ENCODE data around the gene PIK3CG.

The PIK3CG gene

GRCh38 chr7:106870528-106870927 is 5.4 kb downstream of the PIK3CG start:
- H3K36me3 ChIP-seq (ENCODE audit: control insufficient read depth in 5 of 5, insufficient read depth in 5 of 5, low read length in 5 of 5), result peaks cover 0 to 17% (median 0%) of the 10 kb centered on the region in 5 donors
- H3K4me3 ChIP-seq (ENCODE audit: low read depth in 1 of 5, low read length in 5 of 5), result no peak overlapping the region
- no peak overlapping the region for H3K9ac ChIP-seq (ENCODE audit: low read length in 5 of 5)
- peaks cover 0 to 9% (median 3%) of the 10 kb centered on the region in 5 donors for H3K4me1 ChIP-seq (ENCODE audit: control insufficient read depth in 5 of 5, insufficient read depth in 5 of 5, low read length in 5 of 5)
- peaks cover 0 to 7% (median 0%) of the 10 kb centered on the region in 5 donors for H3K9me3 ChIP-seq (ENCODE audit: control insufficient read depth in 5 of 5, low read length in 5 of 5)
- H3K27ac ChIP-seq (ENCODE audit: low read depth, low read length), result no peak overlapping the region
- H3K27me3 ChIP-seq (ENCODE audit: control insufficient read depth in 5 of 5, insufficient read depth in 4 of 5, low read length in 5 of 5), result no peaks in the 10 kb centered on the region

- Histone ChIP-seq H3K4me3 (ENCODE audit: low read depth in 1 of 5, low read length in 5 of 5) (no peak overlapping the region), H3K36me3 (ENCODE audit: control insufficient read depth in 5 of 5, insufficient read depth in 5 of 5, low read length in 5 of 5) (peaks cover 0 to 17% (median 0%) of the 10 kb centered on the region in 5 donors), H3K27ac (ENCODE audit: low read depth, low read length) (no peak overlapping the region), H3K27me3 (ENCODE audit: control insufficient read depth in 5 of 5, insufficient read depth in 4 of 5, low read length in 5 of 5) (no peaks in the 10 kb centered on the region), H3K9me3 (ENCODE audit: control insufficient read depth in 5 of 5, low read length in 5 of 5) (peaks cover 0 to 7% (median 0%) of the 10 kb centered on the region in 5 donors), H3K4me1 (ENCODE audit: control insufficient read depth in 5 of 5, insufficient read depth in 5 of 5, low read length in 5 of 5) (peaks cover 0 to 9% (median 2%) of the 10 kb centered on the region in 5 donors), H3K9ac (ENCODE audit: low read length in 5 of 5) (no peak overlapping the region)
Observed at GRCh38 chr7:106870983-106871410, 5.9 kb downstream of the PIK3CG start.

GRCh38 chr7:106871793-106872571 is 6.9 kb downstream of the PIK3CG start:
- H3K36me3 ChIP-seq (ENCODE audit: control insufficient read depth in 5 of 5, insufficient read depth in 5 of 5, low read length in 5 of 5), result peaks cover 0 to 17% (median 0%) of the 10 kb centered on the region in 5 donors
- H3K9me3 ChIP-seq (ENCODE audit: control insufficient read depth in 5 of 5, low read length in 5 of 5), result peaks cover 0 to 7% (median 0%) of the 10 kb centered on the region in 5 donors
- no peaks in the 10 kb centered on the region for H3K27me3 ChIP-seq (ENCODE audit: control insufficient read depth in 5 of 5, insufficient read depth in 4 of 5, low read length in 5 of 5)
- H3K4me3 ChIP-seq (ENCODE audit: low read depth in 1 of 5, low read length in 5 of 5), result no peak overlapping the region
- no peak overlapping the region for H3K27ac ChIP-seq (ENCODE audit: low read depth, low read length)
- peaks cover 0 to 9% (median 2%) of the 10 kb centered on the region in 5 donors for H3K4me1 ChIP-seq (ENCODE audit: control insufficient read depth in 5 of 5, insufficient read depth in 5 of 5, low read length in 5 of 5)
- H3K9ac ChIP-seq (ENCODE audit: low read length in 5 of 5), result no peak overlapping the region

DNA sequence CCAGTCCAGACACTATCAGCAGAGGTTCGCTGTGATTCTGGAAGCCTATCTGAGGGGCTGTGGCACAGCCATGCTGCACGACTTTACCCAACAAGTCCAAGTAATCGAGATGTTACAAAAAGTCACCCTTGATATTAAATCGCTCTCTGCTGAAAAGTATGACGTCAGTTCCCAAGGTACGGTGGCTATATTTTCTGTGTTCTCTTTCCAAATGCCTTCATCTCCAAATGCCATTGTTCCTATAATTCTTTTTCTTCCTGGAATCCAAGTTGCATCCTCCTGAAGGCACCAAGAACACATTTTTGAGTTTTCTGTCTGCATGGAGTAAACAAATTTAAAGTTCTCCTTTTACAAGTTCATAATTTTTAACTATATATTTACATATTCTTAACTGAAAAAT is 7.7 kb downstream of the PIK3CG start:
- H3K9me3 ChIP-seq (ENCODE audit: control insufficient read depth in 5 of 5, low read length in 5 of 5), result peaks cover 0 to 2% (median 0%) of the 10 kb centered on the region in 5 donors
- no peak overlapping the region for H3K27ac ChIP-seq (ENCODE audit: low read depth, low read length)
- peaks cover 0 to 5% (median 0%) of the 10 kb centered on the region in 5 donors for H3K4me1 ChIP-seq (ENCODE audit: control insufficient read depth in 5 of 5, insufficient read depth in 5 of 5, low read length in 5 of 5)
- H3K27me3 ChIP-seq (ENCODE audit: control insufficient read depth in 5 of 5, insufficient read depth in 4 of 5, low read length in 5 of 5), result no peaks in the 10 kb centered on the region
- H3K36me3 ChIP-seq (ENCODE audit: control insufficient read depth in 5 of 5, insufficient read depth in 5 of 5, low read length in 5 of 5), result peaks cover 0 to 16% (median 0%) of the 10 kb centered on the region in 5 donors
- no peak overlapping the region for H3K9ac ChIP-seq (ENCODE audit: low read length in 5 of 5)
- no peak overlapping the region for H3K4me3 ChIP-seq (ENCODE audit: low read depth in 1 of 5, low read length in 5 of 5)

DNA sequence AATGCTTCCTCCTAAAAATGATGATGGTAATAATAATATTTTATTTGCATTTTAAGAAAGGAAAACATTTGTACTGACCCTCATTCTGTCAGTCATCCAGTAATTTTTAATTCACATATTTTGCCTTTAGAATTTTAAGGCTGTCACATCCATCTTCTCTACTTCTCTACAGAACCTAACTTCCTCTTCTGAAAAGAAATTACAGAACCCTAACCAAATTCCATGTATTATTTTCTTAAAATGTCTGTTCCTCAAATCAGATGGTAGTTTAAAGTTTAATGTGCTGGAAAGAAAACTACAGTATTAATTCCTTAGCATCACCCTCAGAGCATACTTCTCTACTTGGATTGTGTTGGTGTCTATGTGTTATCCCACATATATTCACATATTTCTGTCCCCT is 9.0 kb downstream of the PIK3CG start:
- Histone ChIP-seq H3K36me3 (ENCODE audit: control insufficient read depth in 5 of 5, insufficient read depth in 5 of 5, low read length in 5 of 5) (peaks cover 0 to 4% (median 0%) of the 10 kb centered on the region in 5 donors), H3K4me1 (ENCODE audit: control insufficient read depth in 5 of 5, insufficient read depth in 5 of 5, low read length in 5 of 5) (peaks cover 0 to 7% (median 0%) of the 10 kb centered on the region in 5 donors), H3K9ac (ENCODE audit: low read length in 5 of 5) (no peak overlapping the region), H3K27me3 (ENCODE audit: control insufficient read depth in 5 of 5, insufficient read depth in 4 of 5, low read length in 5 of 5) (no peaks in the 10 kb centered on the region), H3K27ac (ENCODE audit: low read depth, low read length) (no peak overlapping the region), H3K4me3 (ENCODE audit: low read depth in 1 of 5, low read length in 5 of 5) (no peak overlapping the region), H3K9me3 (ENCODE audit: control insufficient read depth in 5 of 5, low read length in 5 of 5) (peaks cover 0 to 2% (median 0%) of the 10 kb centered on the region in 5 donors)

DNA sequence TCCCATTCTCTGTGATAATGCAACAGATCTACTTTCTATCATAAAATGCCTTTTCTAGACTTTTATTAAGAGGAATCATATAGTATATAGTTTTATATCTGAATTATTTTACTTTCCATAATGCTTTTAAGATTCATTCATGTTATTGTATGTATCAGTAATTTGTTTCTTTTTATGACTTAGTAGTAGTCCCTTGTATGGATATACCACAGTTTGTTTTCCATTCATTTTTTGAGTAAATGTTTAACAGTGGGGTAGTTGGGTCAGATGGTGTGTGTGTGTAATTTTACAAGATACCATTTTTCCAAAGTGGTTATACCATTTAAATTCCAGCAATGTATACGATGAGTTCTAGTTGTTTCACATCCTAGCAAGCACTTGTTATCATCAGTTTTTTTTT is 10.4 kb downstream of the PIK3CG start:
- Histone ChIP-seq H3K4me1 (ENCODE audit: control insufficient read depth in 5 of 5, insufficient read depth in 5 of 5, low read length in 5 of 5) (peaks cover 0 to 7% (median 0%) of the 10 kb centered on the region in 5 donors), H3K4me3 (ENCODE audit: low read depth in 1 of 5, low read length in 5 of 5) (no peak overlapping the region), H3K27me3 (ENCODE audit: control insufficient read depth in 5 of 5, insufficient read depth in 4 of 5, low read length in 5 of 5) (no peaks in the 10 kb centered on the region), H3K27ac (ENCODE audit: low read depth, low read length) (no peak overlapping the region), H3K36me3 (ENCODE audit: control insufficient read depth in 5 of 5, insufficient read depth in 5 of 5, low read length in 5 of 5) (peaks cover 0 to 5% (median 0%) of the 10 kb centered on the region in 5 donors), H3K9me3 (ENCODE audit: control insufficient read depth in 5 of 5, low read length in 5 of 5) (peaks cover 0 to 2% (median 0%) of the 10 kb centered on the region in 5 donors), H3K9ac (ENCODE audit: low read length in 5 of 5) (no peak overlapping the region)

- Histone ChIP-seq H3K9ac (ENCODE audit: low read length in 5 of 5) (no peak overlapping the region), H3K36me3 (ENCODE audit: control insufficient read depth in 5 of 5, insufficient read depth in 5 of 5, low read length in 5 of 5) (peaks cover 0 to 12% (median 5%) of the 10 kb centered on the region in 5 donors), H3K4me3 (ENCODE audit: low read depth in 1 of 5, low read length in 5 of 5) (no peak overlapping the region), H3K9me3 (ENCODE audit: control insufficient read depth in 5 of 5, low read length in 5 of 5) (peaks cover 0 to 2% (median 0%) of the 10 kb centered on the region in 5 donors), H3K27me3 (ENCODE audit: control insufficient read depth in 5 of 5, insufficient read depth in 4 of 5, low read length in 5 of 5) (no peaks in the 10 kb centered on the region), H3K27ac (ENCODE audit: low read depth, low read length) (no peak overlapping the region), H3K4me1 (ENCODE audit: control insufficient read depth in 5 of 5, insufficient read depth in 5 of 5, low read length in 5 of 5) (peaks cover 0 to 4% (median 0%) of the 10 kb centered on the region in 5 donors)
Observed at GRCh38 chr7:106878748-106879439, 13.8 kb downstream of the PIK3CG start.

DNA sequence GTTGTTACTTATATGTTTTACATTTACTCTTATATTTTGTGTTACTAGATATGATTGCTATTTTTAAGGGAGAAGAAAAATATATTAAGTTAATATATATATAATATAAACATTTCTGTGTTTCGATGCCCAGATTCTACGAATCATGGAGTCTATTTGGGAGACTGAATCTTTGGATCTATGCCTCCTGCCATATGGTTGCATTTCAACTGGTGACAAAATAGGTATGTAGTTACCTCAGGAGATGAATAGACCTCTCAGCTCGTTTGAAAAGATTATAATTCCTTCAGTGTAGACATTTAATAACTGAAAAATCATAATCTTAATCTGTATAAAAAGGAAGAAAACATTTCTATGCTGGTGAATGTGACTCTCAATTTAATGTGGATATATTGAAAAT is 16.9 kb downstream of the PIK3CG start:
- Histone ChIP-seq H3K4me1 (ENCODE audit: control insufficient read depth in 5 of 5, insufficient read depth in 5 of 5, low read length in 5 of 5) (peaks cover 0 to 4% (median 0%) of the 10 kb centered on the region in 5 donors), H3K27ac (ENCODE audit: low read depth, low read length) (no peak overlapping the region), H3K36me3 (ENCODE audit: control insufficient read depth in 5 of 5, insufficient read depth in 5 of 5, low read length in 5 of 5) (peaks cover 0 to 27% (median 5%) of the 10 kb centered on the region in 5 donors), H3K9me3 (ENCODE audit: control insufficient read depth in 5 of 5, low read length in 5 of 5) (no peaks in the 10 kb centered on the region), H3K4me3 (ENCODE audit: low read depth in 1 of 5, low read length in 5 of 5) (no peak overlapping the region), H3K27me3 (ENCODE audit: control insufficient read depth in 5 of 5, insufficient read depth in 4 of 5, low read length in 5 of 5) (no peaks in the 10 kb centered on the region), H3K9ac (ENCODE audit: low read length in 5 of 5) (no peak overlapping the region)

GRCh38 chr7:106883456-106884026 is 18.5 kb downstream of the PIK3CG start:
- Histone ChIP-seq H3K27ac (ENCODE audit: low read depth, low read length) (no peak overlapping the region), H3K4me3 (ENCODE audit: low read depth in 1 of 5, low read length in 5 of 5) (no peak overlapping the region), H3K4me1 (ENCODE audit: control insufficient read depth in 5 of 5, insufficient read depth in 5 of 5, low read length in 5 of 5) (peaks cover 0 to 7% (median under 1%) of the 10 kb centered on the region in 5 donors), H3K9me3 (ENCODE audit: control insufficient read depth in 5 of 5, low read length in 5 of 5) (no peaks in the 10 kb centered on the region), H3K36me3 (ENCODE audit: control insufficient read depth in 5 of 5, insufficient read depth in 5 of 5, low read length in 5 of 5) (peaks cover 0 to 30% (median 6%) of the 10 kb centered on the region in 5 donors), H3K9ac (ENCODE audit: low read length in 5 of 5) (no peak overlapping the region), H3K27me3 (ENCODE audit: control insufficient read depth in 5 of 5, insufficient read depth in 4 of 5, low read length in 5 of 5) (no peaks in the 10 kb centered on the region)
